Epithelial cell of esophagus (primary cell): ENCODE measurements around the gene NFYC.

Experiments used
- DNase-seq: peaks from one replicate; pipeline ENCODE4 v3.0.0; 2010; ENCODE audit warnings: low read depth
- H3K4me3 ChIP-seq: 2 replicates; pipeline ENCODE4 v1.5.1; 2011; ENCODE audit warnings: mild to moderate bottlenecking, low read length, control low read depth
- TF ChIP-seq, protein P1 (sequence below): IDR thresholded peaks from 2 replicates; pipeline ENCODE4 v1.5.1; 2011; ENCODE audit warnings: low read depth, mild to moderate bottlenecking, low read length, control low read depth, inconsistent platforms; ENCODE audit not compliant: insufficient read depth; ENCODE audit errors: missing control alignments

The NFYC gene

GRCh38 chr1:40664167-40664537 lies 27.4 kb upstream of the NFYC start:
- TF ChIP-seq, protein P1, sequence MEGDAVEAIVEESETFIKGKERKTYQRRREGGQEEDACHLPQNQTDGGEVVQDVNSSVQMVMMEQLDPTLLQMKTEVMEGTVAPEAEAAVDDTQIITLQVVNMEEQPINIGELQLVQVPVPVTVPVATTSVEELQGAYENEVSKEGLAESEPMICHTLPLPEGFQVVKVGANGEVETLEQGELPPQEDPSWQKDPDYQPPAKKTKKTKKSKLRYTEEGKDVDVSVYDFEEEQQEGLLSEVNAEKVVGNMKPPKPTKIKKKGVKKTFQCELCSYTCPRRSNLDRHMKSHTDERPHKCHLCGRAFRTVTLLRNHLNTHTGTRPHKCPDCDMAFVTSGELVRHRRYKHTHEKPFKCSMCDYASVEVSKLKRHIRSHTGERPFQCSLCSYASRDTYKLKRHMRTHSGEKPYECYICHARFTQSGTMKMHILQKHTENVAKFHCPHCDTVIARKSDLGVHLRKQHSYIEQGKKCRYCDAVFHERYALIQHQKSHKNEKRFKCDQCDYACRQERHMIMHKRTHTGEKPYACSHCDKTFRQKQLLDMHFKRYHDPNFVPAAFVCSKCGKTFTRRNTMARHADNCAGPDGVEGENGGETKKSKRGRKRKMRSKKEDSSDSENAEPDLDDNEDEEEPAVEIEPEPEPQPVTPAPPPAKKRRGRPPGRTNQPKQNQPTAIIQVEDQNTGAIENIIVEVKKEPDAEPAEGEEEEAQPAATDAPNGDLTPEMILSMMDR: no peak
- no peak overlapping the region for H3K4me3 ChIP-seq
- no peak for DNase-seq

GRCh38 chr1:40664791-40665190 lies 26.7 kb upstream of the NFYC start:
- DNase-seq: no peak

DNA sequence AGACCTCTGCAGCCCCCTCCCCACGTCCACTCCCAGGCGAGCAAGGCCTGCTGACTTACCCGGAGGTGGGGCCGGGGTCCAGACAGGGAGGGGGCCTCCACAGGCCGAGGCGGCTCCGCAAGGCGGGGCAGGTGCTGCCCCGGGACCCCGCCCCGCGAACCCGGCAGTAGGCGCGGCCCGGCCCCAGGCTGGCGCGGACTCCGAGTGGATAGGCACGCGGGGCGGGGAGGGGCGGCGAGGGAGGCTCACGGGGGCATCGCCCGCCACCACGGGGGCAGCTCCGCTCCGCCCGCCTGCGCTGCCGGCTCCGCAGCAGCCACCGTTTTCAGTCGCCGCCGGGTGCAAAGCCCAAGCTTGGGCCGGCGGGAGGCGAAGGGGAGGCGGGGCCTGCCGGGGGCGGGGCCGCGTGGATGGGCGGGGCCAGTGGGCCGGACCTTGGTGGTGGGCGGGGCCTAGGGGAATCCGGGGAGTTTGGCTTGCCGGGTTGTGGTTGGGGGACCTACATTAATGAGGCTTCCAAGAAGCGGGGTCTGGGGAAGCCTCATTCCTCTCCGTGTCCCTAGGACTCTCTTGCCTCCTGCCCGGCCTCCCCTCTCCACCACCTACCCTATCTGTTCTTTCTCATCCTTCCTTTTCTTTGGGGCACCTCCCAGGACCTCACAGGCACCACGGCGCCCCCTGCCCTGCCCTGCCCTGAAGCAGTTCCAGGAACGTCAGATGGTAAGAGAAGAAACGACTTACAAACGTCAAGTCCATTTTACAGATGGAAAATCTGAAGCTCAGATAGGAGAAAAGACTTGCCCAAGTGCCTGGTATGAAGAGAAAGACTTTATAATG lies 26.0 kb upstream of the NFYC start, which contains the start of gene RIMS3:
TSS of gene RIMS3 (minus strand) at position 348 of the 837 bp plus-strand sequence. CDS start 23,757 bp downstream, outside the sequence.
- TF ChIP-seq, protein P1: no peak
- peak; percentile 64 for DNase-seq
- H3K4me3 ChIP-seq: peak within 1 kb of the TSS; percentile 38

More at GRCh38 chr1:40664791-40665190, 26.7 kb upstream of the NFYC start:
- no peak overlapping the region for H3K4me3 ChIP-seq
- TF ChIP-seq, protein P1: no peak

DNA sequence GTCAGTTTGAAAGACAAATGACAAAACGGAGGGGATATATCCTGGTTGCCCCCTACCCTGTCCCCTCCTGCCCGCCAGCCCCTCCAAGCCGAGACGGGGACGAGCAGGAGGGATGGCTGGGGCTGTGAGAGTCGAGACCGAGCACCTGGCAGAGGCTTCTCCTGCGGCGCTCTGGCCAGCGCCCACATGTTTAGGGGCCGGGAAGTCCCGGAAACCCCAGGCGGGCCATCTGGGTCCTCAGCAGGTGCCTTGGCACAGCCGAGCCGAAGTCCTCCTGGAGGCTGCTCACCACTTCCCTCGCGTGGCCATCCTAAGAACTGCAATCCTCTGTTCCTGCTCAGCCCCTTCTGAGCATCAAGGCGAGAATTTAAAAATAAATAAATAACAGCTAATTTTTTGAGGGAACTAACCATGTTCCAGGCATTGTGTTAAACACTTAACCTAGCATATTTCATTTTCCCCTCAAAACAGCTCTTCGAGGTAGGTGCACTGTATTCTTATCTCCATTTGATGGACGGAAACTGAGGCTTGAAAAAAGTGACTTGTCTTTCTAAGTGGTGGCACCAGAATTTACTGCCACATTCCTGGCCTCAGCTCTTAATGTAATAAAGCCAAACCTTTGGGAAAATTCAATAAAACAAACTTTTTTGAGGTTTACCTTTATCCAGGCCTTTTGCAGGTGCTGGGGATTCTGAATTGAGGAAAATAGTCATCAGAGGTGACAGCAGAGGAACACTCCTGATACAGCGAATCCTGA lies 22.6 kb upstream of the NFYC start:
- TF ChIP-seq, protein P1: peak; percentile 95
- H3K4me3 ChIP-seq: no peak overlapping the region
- DNase-seq: peak; percentile 74

DNA sequence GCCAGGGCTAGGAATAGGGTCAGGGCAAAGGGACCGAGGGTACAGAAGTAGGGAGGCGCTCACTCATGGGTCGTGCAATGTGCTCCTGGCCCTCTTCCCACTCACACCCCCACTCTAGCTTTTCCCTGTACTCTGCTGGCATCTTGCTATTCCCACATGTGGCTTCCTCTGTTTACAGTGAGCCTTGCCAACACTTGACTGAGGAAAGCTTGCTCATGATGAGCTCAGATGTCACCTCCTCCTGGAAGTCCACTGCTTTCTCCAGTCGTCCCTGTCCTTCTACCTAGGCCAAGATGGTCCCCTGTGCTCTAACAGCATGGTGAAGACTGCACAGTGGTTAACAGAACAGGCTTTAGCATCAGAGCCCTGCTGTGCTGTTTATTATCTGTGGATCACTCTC lies 18.1 kb upstream of the NFYC start:
- DNase-seq: no peak
- TF ChIP-seq, protein P1: no peak
- no peak overlapping the region for H3K4me3 ChIP-seq

- H3K4me3 ChIP-seq: no peak overlapping the region
- DNase-seq: no peak
- TF ChIP-seq, protein P1: no peak
Observed at GRCh38 chr1:40676501-40676900, 15.0 kb upstream of the NFYC start.
